Endothelial cell of umbilical vein (primary cell): ENCODE measurements around the gene HPSE2.

Experiments
- EZH2 ChIP-seq: IDR thresholded peaks from 2 replicates; pipeline ENCODE4 v1.6.1; 2012; ENCODE audit warnings: borderline replicate concordance, low read depth, mild to moderate bottlenecking, moderate library complexity, low read length, inconsistent platforms; ENCODE audit not compliant: severe bottlenecking
- MAX ChIP-seq: IDR thresholded peaks from 2 replicates; pipeline ENCODE4 v1.6.1; 2011; ENCODE audit not compliant: insufficient read depth, insufficient read length
- POLR2A ChIP-seq: IDR thresholded peaks from 2 replicates; pipeline ENCODE4 v1.6.1; 2012; ENCODE audit warnings: low read depth, mild to moderate bottlenecking, control low read depth, low read length
- TF ChIP-seq, protein P1 (sequence below), 2 donors: IDR thresholded peaks; 1 replicate in 1 of 2; 2 replicates in 1 of 2; pipeline ENCODE4 v1.5.1; 2011; ENCODE audit warnings: low read length in 2 of 2, mild to moderate bottlenecking in 2 of 2, moderate library complexity in 2 of 2, control low read depth in 1 of 2, inconsistent platforms in 1 of 2, low read depth in 1 of 2; ENCODE audit not compliant: insufficient read depth in 1 of 2; ENCODE audit errors: extremely low read depth in 1 of 2

DNA sequence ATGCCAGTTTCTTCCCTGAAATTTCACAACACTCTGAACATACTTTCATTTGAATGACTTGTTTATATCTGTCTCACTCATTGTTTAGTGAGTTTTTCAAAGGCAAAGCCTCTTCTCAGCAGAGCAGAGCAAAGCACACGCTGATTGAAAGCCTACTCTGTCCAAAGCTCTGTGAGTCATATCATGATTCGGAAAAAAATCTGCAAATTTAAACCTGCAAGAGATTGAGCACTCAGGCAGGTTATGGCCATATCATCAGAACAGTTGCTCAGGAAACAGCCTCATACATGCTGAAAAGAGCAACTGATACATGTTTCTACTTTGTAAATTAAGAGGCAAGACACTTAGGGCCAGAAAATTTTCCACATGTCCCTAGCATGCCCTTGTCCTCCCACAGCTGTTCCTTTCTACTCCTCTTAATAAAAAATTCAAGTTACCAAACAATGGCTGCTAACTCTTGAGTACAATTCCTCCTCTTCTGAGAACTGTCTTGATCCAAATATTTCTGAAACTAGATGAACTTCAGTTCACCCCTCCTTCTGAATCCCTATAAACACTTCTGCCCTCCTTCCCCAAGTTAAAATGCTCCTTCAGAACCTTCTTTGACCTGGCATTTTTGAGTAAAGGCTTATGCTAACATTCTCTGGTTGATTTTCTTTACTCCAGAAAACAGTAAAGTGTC is 648.4 kb downstream of the HPSE2 start:
- no peak for TF ChIP-seq EZH2
- TF ChIP-seq, protein P1, sequence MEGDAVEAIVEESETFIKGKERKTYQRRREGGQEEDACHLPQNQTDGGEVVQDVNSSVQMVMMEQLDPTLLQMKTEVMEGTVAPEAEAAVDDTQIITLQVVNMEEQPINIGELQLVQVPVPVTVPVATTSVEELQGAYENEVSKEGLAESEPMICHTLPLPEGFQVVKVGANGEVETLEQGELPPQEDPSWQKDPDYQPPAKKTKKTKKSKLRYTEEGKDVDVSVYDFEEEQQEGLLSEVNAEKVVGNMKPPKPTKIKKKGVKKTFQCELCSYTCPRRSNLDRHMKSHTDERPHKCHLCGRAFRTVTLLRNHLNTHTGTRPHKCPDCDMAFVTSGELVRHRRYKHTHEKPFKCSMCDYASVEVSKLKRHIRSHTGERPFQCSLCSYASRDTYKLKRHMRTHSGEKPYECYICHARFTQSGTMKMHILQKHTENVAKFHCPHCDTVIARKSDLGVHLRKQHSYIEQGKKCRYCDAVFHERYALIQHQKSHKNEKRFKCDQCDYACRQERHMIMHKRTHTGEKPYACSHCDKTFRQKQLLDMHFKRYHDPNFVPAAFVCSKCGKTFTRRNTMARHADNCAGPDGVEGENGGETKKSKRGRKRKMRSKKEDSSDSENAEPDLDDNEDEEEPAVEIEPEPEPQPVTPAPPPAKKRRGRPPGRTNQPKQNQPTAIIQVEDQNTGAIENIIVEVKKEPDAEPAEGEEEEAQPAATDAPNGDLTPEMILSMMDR (IDR thresholded peaks at IDR 0.05; ENCODE audit: extremely low read depth in 1 of 2, insufficient read depth in 1 of 2, low read depth in 1 of 2, low read length in 2 of 2) = no peak
- no peak for TF ChIP-seq MAX
- TF ChIP-seq POLR2A = no peak
